Liver (tissue), 3 donors: ENCODE measurements around the gene PTBP3.

Source experiments
- EGR1 ChIP-seq, 2 donors: IDR thresholded peaks; 2 replicates each; pipeline ENCODE4 v1.6.1; 2016 to 2018; ENCODE audit warnings: antibody characterized with exemption in 2 of 2, low read depth in 2 of 2
- FOXA1 ChIP-seq: IDR thresholded peaks from 2 replicates; pipeline ENCODE4 v1.6.1; 2016; ENCODE audit warnings: antibody characterized with exemption
- GABPA ChIP-seq, 2 donors: IDR thresholded peaks in 1 of 2; conservative IDR thresholded peaks in 1 of 2; 2 replicates each; pipeline ENCODE4 v1.6.1; 2016; ENCODE audit warnings: antibody characterized with exemption in 2 of 2, mild to moderate bottlenecking in 1 of 2, moderate library complexity in 1 of 2
- HNF4A ChIP-seq, 2 donors: conservative IDR thresholded peaks; 2 replicates each; pipeline ENCODE4 v1.6.1; 2016; ENCODE audit warnings: antibody characterized with exemption in 2 of 2, mild to moderate bottlenecking in 2 of 2
- HNF4G ChIP-seq: IDR thresholded peaks from 2 replicates; pipeline ENCODE4 v1.6.1; 2016; ENCODE audit warnings: antibody characterized with exemption
- RAD21 ChIP-seq, 2 donors: IDR thresholded peaks; 2 replicates each; pipeline ENCODE4 v1.6.1; 2016; ENCODE audit warnings: antibody characterized with exemption in 2 of 2, mild to moderate bottlenecking in 2 of 2
- SP1 ChIP-seq: IDR thresholded peaks from 2 replicates; pipeline ENCODE4 v1.6.1; 2018; ENCODE audit warnings: antibody characterized with exemption, mild to moderate bottlenecking
- TAF1 ChIP-seq: conservative IDR thresholded peaks from 2 replicates; pipeline ENCODE4 v1.6.1; 2016; ENCODE audit warnings: antibody characterized with exemption, mild to moderate bottlenecking
- YY1 ChIP-seq: IDR thresholded peaks from 2 replicates; pipeline ENCODE4 v1.6.1; 2016; ENCODE audit warnings: antibody characterized with exemption, mild to moderate bottlenecking
- TF ChIP-seq, protein P1 (sequence below): fragments of 150-350 bp; IDR thresholded peaks from 2 replicates; pipeline ENCODE4 v1.5.1; 2017; ENCODE audit warnings: improper control_type of control experiment, low read depth, low read length; ENCODE audit not compliant: missing input control
- TF ChIP-seq, protein P2 (sequence below): IDR thresholded peaks from 2 replicates; pipeline ENCODE4 v1.6.1; 2016; ENCODE audit warnings: antibody characterized with exemption, mild to moderate bottlenecking
- TF ChIP-seq, protein P3 (sequence below): IDR thresholded peaks from 2 replicates; pipeline ENCODE4 v1.6.1; 2016; ENCODE audit warnings: antibody characterized with exemption
- donor health status: healthy.
- donor health status: healthy.

DNA sequence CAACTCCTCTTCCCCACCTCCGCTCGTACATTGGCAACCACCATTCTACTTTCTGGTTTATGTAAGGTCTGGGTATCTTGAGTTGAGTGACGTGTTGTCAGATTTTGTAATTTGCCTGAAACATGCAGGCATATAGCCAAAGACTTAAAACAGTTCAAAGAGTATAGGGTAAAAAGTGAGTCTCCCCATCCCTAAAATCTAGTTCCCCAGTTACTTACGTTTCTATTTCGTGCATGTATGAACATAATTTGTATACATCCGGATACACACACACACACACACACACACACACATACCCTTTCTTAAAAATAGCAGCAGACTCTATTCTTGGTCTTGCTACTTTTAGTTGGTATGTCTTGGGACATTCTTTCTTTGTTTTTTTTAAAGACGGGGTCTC lies 47.4 kb upstream of the PTBP3 start:
- TF ChIP-seq TAF1 (no peak), HNF4G (no peak), FOXA1 (no peak), YY1 (peak; percentile 70), EGR1 (IDR thresholded peaks at IDR 0.05; ENCODE audit: low read depth in 2 of 2) (no peak), GABPA (IDR thresholded peaks at IDR 0.05 in 1 of 2, conservative IDR thresholded peaks at IDR 0.05 in 1 of 2) (no peak), RAD21 (IDR thresholded peaks at IDR 0.05) (no peak), HNF4A (conservative IDR thresholded peaks at IDR 0.05) (no peak), SP1 (no peak)
- TF ChIP-seq, protein P1, sequence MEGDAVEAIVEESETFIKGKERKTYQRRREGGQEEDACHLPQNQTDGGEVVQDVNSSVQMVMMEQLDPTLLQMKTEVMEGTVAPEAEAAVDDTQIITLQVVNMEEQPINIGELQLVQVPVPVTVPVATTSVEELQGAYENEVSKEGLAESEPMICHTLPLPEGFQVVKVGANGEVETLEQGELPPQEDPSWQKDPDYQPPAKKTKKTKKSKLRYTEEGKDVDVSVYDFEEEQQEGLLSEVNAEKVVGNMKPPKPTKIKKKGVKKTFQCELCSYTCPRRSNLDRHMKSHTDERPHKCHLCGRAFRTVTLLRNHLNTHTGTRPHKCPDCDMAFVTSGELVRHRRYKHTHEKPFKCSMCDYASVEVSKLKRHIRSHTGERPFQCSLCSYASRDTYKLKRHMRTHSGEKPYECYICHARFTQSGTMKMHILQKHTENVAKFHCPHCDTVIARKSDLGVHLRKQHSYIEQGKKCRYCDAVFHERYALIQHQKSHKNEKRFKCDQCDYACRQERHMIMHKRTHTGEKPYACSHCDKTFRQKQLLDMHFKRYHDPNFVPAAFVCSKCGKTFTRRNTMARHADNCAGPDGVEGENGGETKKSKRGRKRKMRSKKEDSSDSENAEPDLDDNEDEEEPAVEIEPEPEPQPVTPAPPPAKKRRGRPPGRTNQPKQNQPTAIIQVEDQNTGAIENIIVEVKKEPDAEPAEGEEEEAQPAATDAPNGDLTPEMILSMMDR: no peak
- TF ChIP-seq, protein P2, sequence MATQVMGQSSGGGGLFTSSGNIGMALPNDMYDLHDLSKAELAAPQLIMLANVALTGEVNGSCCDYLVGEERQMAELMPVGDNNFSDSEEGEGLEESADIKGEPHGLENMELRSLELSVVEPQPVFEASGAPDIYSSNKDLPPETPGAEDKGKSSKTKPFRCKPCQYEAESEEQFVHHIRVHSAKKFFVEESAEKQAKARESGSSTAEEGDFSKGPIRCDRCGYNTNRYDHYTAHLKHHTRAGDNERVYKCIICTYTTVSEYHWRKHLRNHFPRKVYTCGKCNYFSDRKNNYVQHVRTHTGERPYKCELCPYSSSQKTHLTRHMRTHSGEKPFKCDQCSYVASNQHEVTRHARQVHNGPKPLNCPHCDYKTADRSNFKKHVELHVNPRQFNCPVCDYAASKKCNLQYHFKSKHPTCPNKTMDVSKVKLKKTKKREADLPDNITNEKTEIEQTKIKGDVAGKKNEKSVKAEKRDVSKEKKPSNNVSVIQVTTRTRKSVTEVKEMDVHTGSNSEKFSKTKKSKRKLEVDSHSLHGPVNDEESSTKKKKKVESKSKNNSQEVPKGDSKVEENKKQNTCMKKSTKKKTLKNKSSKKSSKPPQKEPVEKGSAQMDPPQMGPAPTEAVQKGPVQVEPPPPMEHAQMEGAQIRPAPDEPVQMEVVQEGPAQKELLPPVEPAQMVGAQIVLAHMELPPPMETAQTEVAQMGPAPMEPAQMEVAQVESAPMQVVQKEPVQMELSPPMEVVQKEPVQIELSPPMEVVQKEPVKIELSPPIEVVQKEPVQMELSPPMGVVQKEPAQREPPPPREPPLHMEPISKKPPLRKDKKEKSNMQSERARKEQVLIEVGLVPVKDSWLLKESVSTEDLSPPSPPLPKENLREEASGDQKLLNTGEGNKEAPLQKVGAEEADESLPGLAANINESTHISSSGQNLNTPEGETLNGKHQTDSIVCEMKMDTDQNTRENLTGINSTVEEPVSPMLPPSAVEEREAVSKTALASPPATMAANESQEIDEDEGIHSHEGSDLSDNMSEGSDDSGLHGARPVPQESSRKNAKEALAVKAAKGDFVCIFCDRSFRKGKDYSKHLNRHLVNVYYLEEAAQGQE: no peak
- TF ChIP-seq, protein P3, sequence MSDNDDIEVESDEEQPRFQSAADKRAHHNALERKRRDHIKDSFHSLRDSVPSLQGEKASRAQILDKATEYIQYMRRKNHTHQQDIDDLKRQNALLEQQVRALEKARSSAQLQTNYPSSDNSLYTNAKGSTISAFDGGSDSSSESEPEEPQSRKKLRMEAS: no peak
